ENCODE data around the gene MAP1S. TPM values are rescaled to one million over a fixed set of nuclear protein-coding genes. Genes with fewer than 3 reads are reported as not detected.

Gene MAP1S
- total and polyA plus RNA-seq, 2 of the 13 experiments (the other 11 are each of a cell fraction or from before 2014, with no cell fraction given), result 3.8 to 7.3 TPM

- TF ChIP-seq ZNF232 (CRISPR knock-in tag; IDR thresholded peaks at IDR 0.05; ENCODE audit: borderline replicate concordance), result 0 out of 2 replicates have a peak, but pooled peaks have one; percentile 62
- TF ChIP-seq, protein P1, sequence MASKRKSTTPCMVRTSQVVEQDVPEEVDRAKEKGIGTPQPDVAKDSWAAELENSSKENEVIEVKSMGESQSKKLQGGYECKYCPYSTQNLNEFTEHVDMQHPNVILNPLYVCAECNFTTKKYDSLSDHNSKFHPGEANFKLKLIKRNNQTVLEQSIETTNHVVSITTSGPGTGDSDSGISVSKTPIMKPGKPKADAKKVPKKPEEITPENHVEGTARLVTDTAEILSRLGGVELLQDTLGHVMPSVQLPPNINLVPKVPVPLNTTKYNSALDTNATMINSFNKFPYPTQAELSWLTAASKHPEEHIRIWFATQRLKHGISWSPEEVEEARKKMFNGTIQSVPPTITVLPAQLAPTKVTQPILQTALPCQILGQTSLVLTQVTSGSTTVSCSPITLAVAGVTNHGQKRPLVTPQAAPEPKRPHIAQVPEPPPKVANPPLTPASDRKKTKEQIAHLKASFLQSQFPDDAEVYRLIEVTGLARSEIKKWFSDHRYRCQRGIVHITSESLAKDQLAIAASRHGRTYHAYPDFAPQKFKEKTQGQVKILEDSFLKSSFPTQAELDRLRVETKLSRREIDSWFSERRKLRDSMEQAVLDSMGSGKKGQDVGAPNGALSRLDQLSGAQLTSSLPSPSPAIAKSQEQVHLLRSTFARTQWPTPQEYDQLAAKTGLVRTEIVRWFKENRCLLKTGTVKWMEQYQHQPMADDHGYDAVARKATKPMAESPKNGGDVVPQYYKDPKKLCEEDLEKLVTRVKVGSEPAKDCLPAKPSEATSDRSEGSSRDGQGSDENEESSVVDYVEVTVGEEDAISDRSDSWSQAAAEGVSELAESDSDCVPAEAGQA (IDR thresholded peaks at IDR 0.05; ENCODE audit: low read depth), result no peak
- TF ChIP-seq, protein P1 (CRISPR knock-in tag; IDR thresholded peaks at IDR 0.05; ENCODE audit: borderline replicate concordance), result no peak
- TF ChIP-seq ZNF792 (CRISPR knock-in tag; IDR thresholded peaks at IDR 0.05), result peak; percentile 59; the same call in 1 of the 2 replicates
- TF ChIP-seq KMT2A (CRISPR knock-in tag; IDR thresholded peaks at IDR 0.05), result no peak
- TF ChIP-seq BRCA1 (CRISPR knock-in tag; IDR thresholded peaks at IDR 0.05), result peak; percentile 55; the same call in 1 of the 2 replicates
- TF ChIP-seq U2AF2 (IDR thresholded peaks at IDR 0.05; ENCODE audit: low read depth, low read length), result no peak
- no peak for TF ChIP-seq ZNF75D (CRISPR knock-in tag; IDR thresholded peaks at IDR 0.05; ENCODE audit: borderline replicate concordance)
- no peak for TF ChIP-seq HINFP (CRISPR knock-in tag; IDR thresholded peaks at IDR 0.05; ENCODE audit: low read depth)
- no peak for TF ChIP-seq IRF1 (CRISPR knock-in tag; IDR thresholded peaks at IDR 0.05; ENCODE audit: low read depth)
- TF ChIP-seq MED8 (CRISPR knock-in tag; IDR thresholded peaks at IDR 0.05; ENCODE audit: insufficient replicate concordance), result no peak
- no peak for TF ChIP-seq FOXO1 (CRISPR knock-in tag; IDR thresholded peaks at IDR 0.05)
- TF ChIP-seq CENPX (CRISPR knock-in tag; IDR thresholded peaks at IDR 0.05), result no peak
- TF ChIP-seq HDAC2 (CRISPR knock-in tag; IDR thresholded peaks at IDR 0.05), result peak; percentile 29; the same call in 1 of the 2 replicates
- TF ChIP-seq ZNF660 (CRISPR knock-in tag; IDR thresholded peaks at IDR 0.05; ENCODE audit: borderline replicate concordance, low read depth), result no peak
- no peak for TF ChIP-seq ZC3H4 (CRISPR knock-in tag; IDR thresholded peaks at IDR 0.05; ENCODE audit: borderline replicate concordance)
- TF ChIP-seq, protein P2, sequence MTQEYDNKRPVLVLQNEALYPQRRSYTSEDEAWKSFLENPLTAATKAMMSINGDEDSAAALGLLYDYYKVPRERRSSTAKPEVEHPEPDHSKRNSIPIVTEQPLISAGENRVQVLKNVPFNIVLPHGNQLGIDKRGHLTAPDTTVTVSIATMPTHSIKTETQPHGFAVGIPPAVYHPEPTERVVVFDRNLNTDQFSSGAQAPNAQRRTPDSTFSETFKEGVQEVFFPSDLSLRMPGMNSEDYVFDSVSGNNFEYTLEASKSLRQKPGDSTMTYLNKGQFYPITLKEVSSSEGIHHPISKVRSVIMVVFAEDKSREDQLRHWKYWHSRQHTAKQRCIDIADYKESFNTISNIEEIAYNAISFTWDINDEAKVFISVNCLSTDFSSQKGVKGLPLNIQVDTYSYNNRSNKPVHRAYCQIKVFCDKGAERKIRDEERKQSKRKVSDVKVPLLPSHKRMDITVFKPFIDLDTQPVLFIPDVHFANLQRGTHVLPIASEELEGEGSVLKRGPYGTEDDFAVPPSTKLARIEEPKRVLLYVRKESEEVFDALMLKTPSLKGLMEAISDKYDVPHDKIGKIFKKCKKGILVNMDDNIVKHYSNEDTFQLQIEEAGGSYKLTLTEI (CRISPR knock-in tag; conservative IDR thresholded peaks at IDR 0.05), result no peak
- TF ChIP-seq ZNF331 (CRISPR knock-in tag; IDR thresholded peaks at IDR 0.05), result peak; percentile 48; the same call in 1 of the 2 replicates
- TF ChIP-seq SNRNP70 (IDR thresholded peaks at IDR 0.05; ENCODE audit: low read depth, low read length), result no peak
Observed at GRCh38 chr19:17687857-17688784, 31.2 kb upstream of the MAP1S start, which contains the start of gene UNC13A (continued).
